WERI-Rb-1 (cell line): ENCODE data around the gene PIK3R2.

ENCODE experiments used
- DNase-seq: peaks from one replicate; pipeline ENCODE4 v3.0.0-alpha.2; 2020
- H3K27ac ChIP-seq: fragments of 250-450 bp; sonication (Bioruptor Pico); 2 replicates; pipeline ENCODE4 v1.5.1; 2020; ENCODE audit warnings: mild to moderate bottlenecking, moderate library complexity
- H3K27me3 ChIP-seq: fragments of 250-450 bp; sonication (Bioruptor Pico); 2 replicates; pipeline ENCODE4 v1.5.1; 2021; ENCODE audit warnings: mild to moderate bottlenecking, low read depth, moderate library complexity; ENCODE audit not compliant: insufficient read depth, severe bottlenecking
- H3K36me3 ChIP-seq: fragments of 250-450 bp; sonication (Bioruptor Pico); 2 replicates; pipeline ENCODE4 v1.5.1; 2020; ENCODE audit warnings: mild to moderate bottlenecking, moderate library complexity
- H3K4me3 ChIP-seq: 2 replicates; pipeline ENCODE4 v1.5.1; 2011; ENCODE audit warnings: low read depth, mild to moderate bottlenecking, control low read depth, low read length
- H3K9me3 ChIP-seq: fragments of 250-450 bp; sonication (Bioruptor Pico); 2 replicates; pipeline ENCODE4 v1.5.1; 2021; ENCODE audit warnings: mild to moderate bottlenecking, moderate library complexity; ENCODE audit not compliant: severe bottlenecking
- TF ChIP-seq, protein P1 (sequence below): IDR thresholded peaks from 2 replicates; pipeline ENCODE4 v1.5.1; 2011; ENCODE audit warnings: low read depth, mild to moderate bottlenecking, control low read depth, inconsistent platforms, low read length

PIK3R2 gene

DNA sequence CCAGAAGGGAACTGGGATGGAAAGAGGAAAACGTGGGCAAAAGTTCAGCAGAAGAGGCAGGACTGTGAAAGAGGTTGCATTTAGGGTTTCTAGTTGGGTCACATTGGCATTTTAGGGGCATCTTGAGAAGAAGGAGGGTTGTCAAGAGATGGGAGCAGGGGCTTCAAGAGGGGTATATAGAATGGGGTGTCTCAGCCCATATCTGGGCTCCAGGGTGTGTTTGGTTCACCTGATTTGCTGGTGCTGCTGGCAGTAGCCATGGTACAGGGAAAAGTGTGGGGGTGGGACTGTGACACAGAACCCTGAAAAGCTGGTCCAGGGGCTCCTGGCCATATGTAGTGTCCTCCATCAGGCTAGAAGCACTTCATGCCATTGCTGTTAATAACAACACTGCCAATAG is 32.8 kb upstream of the PIK3R2 start:
- TF ChIP-seq, protein P1, sequence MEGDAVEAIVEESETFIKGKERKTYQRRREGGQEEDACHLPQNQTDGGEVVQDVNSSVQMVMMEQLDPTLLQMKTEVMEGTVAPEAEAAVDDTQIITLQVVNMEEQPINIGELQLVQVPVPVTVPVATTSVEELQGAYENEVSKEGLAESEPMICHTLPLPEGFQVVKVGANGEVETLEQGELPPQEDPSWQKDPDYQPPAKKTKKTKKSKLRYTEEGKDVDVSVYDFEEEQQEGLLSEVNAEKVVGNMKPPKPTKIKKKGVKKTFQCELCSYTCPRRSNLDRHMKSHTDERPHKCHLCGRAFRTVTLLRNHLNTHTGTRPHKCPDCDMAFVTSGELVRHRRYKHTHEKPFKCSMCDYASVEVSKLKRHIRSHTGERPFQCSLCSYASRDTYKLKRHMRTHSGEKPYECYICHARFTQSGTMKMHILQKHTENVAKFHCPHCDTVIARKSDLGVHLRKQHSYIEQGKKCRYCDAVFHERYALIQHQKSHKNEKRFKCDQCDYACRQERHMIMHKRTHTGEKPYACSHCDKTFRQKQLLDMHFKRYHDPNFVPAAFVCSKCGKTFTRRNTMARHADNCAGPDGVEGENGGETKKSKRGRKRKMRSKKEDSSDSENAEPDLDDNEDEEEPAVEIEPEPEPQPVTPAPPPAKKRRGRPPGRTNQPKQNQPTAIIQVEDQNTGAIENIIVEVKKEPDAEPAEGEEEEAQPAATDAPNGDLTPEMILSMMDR, result no peak
- H3K9me3 ChIP-seq, result no peaks in the 10 kb centered on the region
- H3K36me3 ChIP-seq, result peaks cover 31% of the 10 kb centered on the region
- no peak overlapping the region for H3K4me3 ChIP-seq
- H3K27me3 ChIP-seq, result no peaks in the 10 kb centered on the region
- no peak overlapping the region for H3K27ac ChIP-seq
- DNase-seq, result no peak

DNA sequence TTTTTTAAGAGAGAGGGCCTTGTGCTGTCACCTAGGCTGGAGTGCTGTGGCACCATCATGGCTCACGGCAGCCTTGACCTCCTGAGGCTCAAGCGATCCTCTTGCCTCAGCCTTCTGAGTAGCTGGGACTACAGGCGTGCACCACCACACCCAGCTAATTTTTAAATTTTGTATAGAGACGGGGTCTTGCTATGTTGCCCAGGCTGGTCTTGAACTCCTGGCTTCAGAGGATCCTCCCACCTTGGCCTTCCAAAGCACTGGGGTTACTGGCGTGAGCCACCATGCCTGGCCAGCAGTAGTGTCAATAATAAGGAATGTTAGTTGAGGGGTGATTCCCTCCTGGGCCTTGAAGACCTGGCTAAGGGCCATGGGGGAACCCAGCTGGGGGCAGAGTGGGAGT is 31.8 kb upstream of the PIK3R2 start:
- Histone ChIP-seq H3K4me3 (no peak overlapping the region), H3K9me3 (no peaks in the 10 kb centered on the region), H3K36me3 (peaks cover 38% of the 10 kb centered on the region), H3K27me3 (no peaks in the 10 kb centered on the region), H3K27ac (no peak overlapping the region)
- TF ChIP-seq, protein P1, result no peak
- DNase-seq, result no peak

DNA sequence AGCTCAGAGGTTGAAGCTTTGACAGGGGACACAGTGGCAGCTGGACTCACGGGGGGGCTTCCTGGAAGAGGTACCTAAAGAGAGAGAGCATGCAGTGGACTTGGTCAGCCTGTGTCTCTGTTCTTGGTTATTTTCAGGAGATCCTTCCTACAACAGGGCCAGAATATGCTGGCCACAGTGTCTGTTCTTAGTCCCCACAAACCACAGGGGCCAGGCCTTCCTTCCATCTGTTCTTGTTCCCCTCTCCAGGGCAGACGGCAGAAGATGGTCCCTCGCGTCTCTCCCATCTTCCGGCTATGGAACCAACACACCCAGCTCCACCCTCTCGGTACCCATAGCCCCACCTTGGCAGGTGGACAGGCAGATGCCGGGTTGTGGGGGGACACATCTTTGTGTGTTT is 30.5 kb upstream of the PIK3R2 start:
- peaks cover 43% of the 10 kb centered on the region for H3K36me3 ChIP-seq
- TF ChIP-seq, protein P1, result no peak
- DNase-seq, result no peak
- H3K9me3 ChIP-seq, result no peaks in the 10 kb centered on the region
- no peak overlapping the region for H3K27ac ChIP-seq
- no peaks in the 10 kb centered on the region for H3K27me3 ChIP-seq
- no peak overlapping the region for H3K4me3 ChIP-seq

DNA sequence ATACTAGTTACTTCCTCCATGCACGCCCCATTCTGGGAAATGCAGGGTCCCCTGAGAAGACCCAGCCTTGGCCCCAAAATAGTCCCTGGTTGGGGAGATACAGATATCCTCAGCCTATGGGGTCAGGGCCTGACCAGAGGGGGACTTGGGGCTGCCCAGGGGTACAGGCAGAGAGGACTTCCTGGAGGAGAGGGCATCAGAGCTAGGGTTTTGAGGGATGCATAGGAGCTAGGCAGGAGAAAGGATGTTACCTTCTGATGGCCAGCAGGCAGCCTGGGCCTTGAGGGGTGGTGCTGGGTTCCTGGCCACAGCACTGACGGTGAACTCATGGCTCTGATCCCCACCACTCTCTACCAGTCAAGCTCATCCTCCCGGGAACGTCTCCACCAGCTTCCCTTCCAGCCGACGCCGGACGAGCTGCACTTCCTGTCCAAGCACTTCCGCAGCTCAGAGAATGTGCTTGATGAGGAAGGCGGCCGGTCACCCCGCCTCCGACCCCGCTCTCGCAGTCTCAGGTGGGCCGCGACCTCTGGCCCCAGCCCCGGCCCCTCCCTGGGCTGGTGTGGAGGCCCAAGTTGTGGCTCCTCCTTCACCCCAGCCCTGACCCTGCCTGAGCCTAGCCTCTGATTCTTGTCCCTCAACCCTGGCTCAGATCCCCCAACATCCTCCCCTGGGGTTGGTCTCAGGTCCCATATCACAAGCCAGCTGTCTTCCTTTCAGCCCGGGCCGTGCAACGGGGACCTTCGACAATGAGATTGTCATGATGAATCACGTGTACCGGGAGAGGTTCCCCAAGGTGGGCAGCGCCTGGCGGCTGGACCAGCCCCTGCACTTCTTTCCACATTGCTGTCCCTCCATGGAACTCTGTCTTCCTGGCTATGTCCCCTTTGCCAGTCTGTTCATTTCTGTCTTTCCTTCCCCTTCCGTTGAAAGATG is 29.8 kb upstream of the PIK3R2 start:
- Histone ChIP-seq H3K9me3 (no peaks in the 10 kb centered on the region), H3K27ac (peak overlapping the region; percentile 69), H3K27me3 (no peaks in the 10 kb centered on the region), H3K36me3 (peaks cover 47% of the 10 kb centered on the region), H3K4me3 (no peak overlapping the region)
- TF ChIP-seq, protein P1, result no peak
- peak; percentile 35 for DNase-seq

DNA sequence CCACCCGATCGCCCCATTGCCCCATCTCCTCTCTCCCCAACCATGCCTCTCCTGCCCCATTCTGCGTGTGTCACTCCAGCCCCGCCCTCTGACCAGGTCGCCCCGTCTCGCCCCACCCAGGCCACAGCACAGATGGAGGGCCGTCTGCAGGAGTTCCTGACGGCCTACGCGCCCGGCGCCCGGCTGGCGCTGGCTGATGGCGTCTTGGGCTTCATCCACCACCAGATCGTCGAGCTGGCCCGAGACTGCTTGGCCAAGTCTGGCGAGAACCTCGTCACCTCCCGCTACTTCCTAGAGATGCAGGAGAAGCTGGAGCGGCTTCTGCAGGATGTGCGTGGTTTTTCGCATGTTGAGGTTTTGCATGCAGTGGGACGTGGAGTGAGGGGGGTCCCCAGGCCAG is 29.1 kb upstream of the PIK3R2 start:
- H3K27ac ChIP-seq, result peak overlapping the region; percentile 69
- TF ChIP-seq, protein P1, result no peak
- H3K9me3 ChIP-seq, result no peaks in the 10 kb centered on the region
- H3K27me3 ChIP-seq, result no peaks in the 10 kb centered on the region
- peaks cover 54% of the 10 kb centered on the region for H3K36me3 ChIP-seq
- no peak overlapping the region for H3K4me3 ChIP-seq
- peak; percentile 82 for DNase-seq
